Neural cell (in vitro differentiated cells): ENCODE measurements around the gene CRTC3. TPM values are rescaled to one million over a fixed set of nuclear protein-coding genes. Genes with fewer than 3 reads are reported as not detected.

Experiments
- H2AFZ ChIP-seq: fragments of 200-600, 300-800 bp; sonication (generic), shearing (Covaris generic); 2 replicates; pipeline ENCODE4 v1.6.0; 2014; ENCODE audit warnings: low read depth, mild to moderate bottlenecking, antibody characterized with exemption, low read length, moderate library complexity
- H3F3A ChIP-seq: fragments of 200-600 bp; shearing (Covaris generic); 2 replicates; pipeline ENCODE4 v1.6.1; 2016; ENCODE audit warnings: mild to moderate bottlenecking, moderate library complexity, mixed read lengths, antibody characterized with exemption, low read length; ENCODE audit not compliant: insufficient read depth, poor library complexity, severe bottlenecking
- H3K27ac ChIP-seq: fragments of 200-600, 300-800 bp; sonication (generic), shearing (Covaris generic); 2 replicates; pipeline ENCODE4 v1.5.1; 2014; ENCODE audit warnings: mild to moderate bottlenecking, low read length, moderate library complexity
- H3K27me3 ChIP-seq: fragments of 300-800, 200-600 bp; sonication (generic), shearing (Covaris generic); 2 replicates; pipeline ENCODE4 v1.6.0; 2014; ENCODE audit warnings: mild to moderate bottlenecking, low read depth, low read length, moderate library complexity; ENCODE audit not compliant: insufficient read depth
- H3K36me3 ChIP-seq: fragments of 300-800, 200-600 bp; sonication (generic), shearing (Covaris generic); 2 replicates; pipeline ENCODE4 v1.5.1; 2014; ENCODE audit warnings: mild to moderate bottlenecking, antibody characterized with exemption, low read length, moderate library complexity; ENCODE audit not compliant: insufficient read depth
- H3K4me2 ChIP-seq: fragments of 300-800, 200-600 bp; sonication (generic), shearing (Covaris generic); 2 replicates; pipeline ENCODE4 v1.6.0; 2014; ENCODE audit warnings: mild to moderate bottlenecking, low read length
- H3K4me3 ChIP-seq: fragments of 300-800, 200-600 bp; sonication (generic), shearing (Covaris generic); 2 replicates; pipeline ENCODE4 v1.5.1; 2014; ENCODE audit warnings: mild to moderate bottlenecking, low read length, moderate library complexity
- H3K79me2 ChIP-seq: fragments of 200-600 bp; shearing (Covaris generic); replicated peaks from 2 replicates; pipeline ENCODE4 v1.6.0; 2014; ENCODE audit warnings: mild to moderate bottlenecking, low read length, moderate library complexity; ENCODE audit not compliant: insufficient read depth
- H3K9ac ChIP-seq: fragments of 300-800, 200-600 bp; sonication (generic), shearing (Covaris generic); 2 replicates; pipeline ENCODE4 v1.6.1; 2016; ENCODE audit warnings: mild to moderate bottlenecking, low read length, mixed read lengths
- H3K9me2 ChIP-seq: fragments of 200-600 bp; shearing (Covaris generic); 2 replicates; pipeline ENCODE4 v1.6.1; 2016; ENCODE audit warnings: mild to moderate bottlenecking, low read length, mixed read lengths; ENCODE audit not compliant: insufficient read depth
- H3K9me3 ChIP-seq: fragments of 200-600, 300-800 bp; sonication (generic), shearing (Covaris generic); 2 replicates; pipeline ENCODE4 v1.6.1; 2016; ENCODE audit warnings: mild to moderate bottlenecking, mixed run types, low read length, moderate library complexity, mixed read lengths
- H4K20me1 ChIP-seq: fragments of 200-600 bp; shearing (Covaris generic); 2 replicates; pipeline ENCODE4 v1.6.1; 2016; ENCODE audit warnings: mild to moderate bottlenecking, mixed run types; ENCODE audit not compliant: insufficient read depth
- CTCF ChIP-seq: fragments of 450-650 bp; IDR thresholded peaks from 2 replicates; pipeline ENCODE4 v1.5.1; 2014; ENCODE audit warnings: antibody characterized with exemption, mild to moderate bottlenecking, moderate library complexity; ENCODE audit not compliant: poor library complexity, severe bottlenecking
- EP300 ChIP-seq: fragments of 450-650 bp; conservative IDR thresholded peaks from 2 replicates; pipeline ENCODE4 v1.6.1; 2014; ENCODE audit warnings: antibody characterized with exemption, mild to moderate bottlenecking, moderate library complexity; ENCODE audit not compliant: poor library complexity, severe bottlenecking
- EZH2 ChIP-seq: fragments of 200-600, 300-800 bp; shearing (Covaris generic), sonication (generic); IDR thresholded peaks from 2 replicates; pipeline ENCODE4 v1.6.1; 2014; ENCODE audit warnings: antibody characterized with exemption, low read length, borderline replicate concordance, mild to moderate bottlenecking; ENCODE audit not compliant: insufficient read depth, poor library complexity, severe bottlenecking
- MXI1 ChIP-seq: fragments of 450-650 bp; conservative IDR thresholded peaks from 2 replicates; pipeline ENCODE4 v1.6.1; 2014; ENCODE audit warnings: antibody characterized with exemption, mild to moderate bottlenecking; ENCODE audit not compliant: poor library complexity, severe bottlenecking
- POLR2AphosphoS5 ChIP-seq: IDR thresholded peaks from 2 replicates; pipeline ENCODE4 v1.6.1; 2012
- RAD21 ChIP-seq: fragments of 450-650 bp; conservative IDR thresholded peaks from 2 replicates; pipeline ENCODE4 v1.6.1; 2014; ENCODE audit warnings: antibody characterized with exemption, mild to moderate bottlenecking, moderate library complexity
- REST ChIP-seq: IDR thresholded peaks from 2 replicates; pipeline ENCODE4 v1.6.1; 2012; ENCODE audit warnings: borderline replicate concordance
- SMC3 ChIP-seq: fragments of 450-650 bp; conservative IDR thresholded peaks from 2 replicates; pipeline ENCODE4 v1.6.1; 2014; ENCODE audit warnings: antibody characterized with exemption, mild to moderate bottlenecking, moderate library complexity; ENCODE audit not compliant: poor library complexity
- polyA plus RNA-seq: library from polyadenylated mRNA; depleted of rRNA; stranded (reverse); fragments of >200 nt; gene quantifications from 2 replicates; pipeline ENCODE4 v1.2.3, GENCODE V29; 2014

CRTC3 gene
- polyA plus RNA-seq, 1 donor from 2014 or later = 5.5 TPM

- TF ChIP-seq CTCF (no peak), POLR2AphosphoS5 (no peak), MXI1 (no peak)
- Histone ChIP-seq H3K27ac (no peak overlapping the region), H3K9me2 (no peaks in the 10 kb centered on the region), H3F3A (no peaks in the 10 kb centered on the region), H3K4me2 (no peak overlapping the region), H3K4me3 (no peak overlapping the region), H3K9me3 (no peaks in the 10 kb centered on the region), H2AFZ (no peak overlapping the region), H3K79me2 (no peaks in the 10 kb centered on the region), H3K27me3 (no peaks in the 10 kb centered on the region), H3K9ac (no peak overlapping the region), H3K36me3 (no peaks in the 10 kb centered on the region), H4K20me1 (no peaks in the 10 kb centered on the region)
Observed at GRCh38 chr15:90677807-90678790, 148.4 kb downstream of the CRTC3 start.

GRCh38 chr15:90679959-90680358 is 150.2 kb downstream of the CRTC3 start:
- no peak overlapping the region for H3K4me2 ChIP-seq
- no peaks in the 10 kb centered on the region for H3K9me2 ChIP-seq
- no peak for TF ChIP-seq POLR2AphosphoS5
- no peak for TF ChIP-seq MXI1
- TF ChIP-seq SMC3 = no peak
- TF ChIP-seq REST = no peak
- no peak for TF ChIP-seq EZH2
- TF ChIP-seq EP300 = no peak
- no peak for TF ChIP-seq RAD21
- H3K79me2 ChIP-seq = no peaks in the 10 kb centered on the region
- no peaks in the 10 kb centered on the region for H4K20me1 ChIP-seq
- H3K27me3 ChIP-seq = no peaks in the 10 kb centered on the region
- H3K9me3 ChIP-seq = no peaks in the 10 kb centered on the region
- H3K36me3 ChIP-seq = no peaks in the 10 kb centered on the region
- no peak overlapping the region for H3K9ac ChIP-seq
- H3K4me3 ChIP-seq = no peak overlapping the region
- H3K27ac ChIP-seq = no peak overlapping the region
- H2AFZ ChIP-seq = no peak overlapping the region
- H3F3A ChIP-seq = no peaks in the 10 kb centered on the region
